NCI-H187 (cell line): ENCODE measurements around the gene CCDC7.
A peak's percentile ranks its signal among the peaks of the same experiment; 100 is the strongest.
"Not testable (repeated sequence)": the region's sequence is repeated elsewhere in the genome, so short reads cannot be mapped to it uniquely, and the experiment has no call there.

Experiments
- DNase-seq, 2 experiments: peaks; one replicate each; lab custom pipeline; 2025; lab: John Stamatoyannopoulos, UW

CCDC7 gene

GRCh38 chr10:32577448-32577847 is 131.5 kb downstream of the CCDC7 start:
- no peak for DNase-seq

DNA sequence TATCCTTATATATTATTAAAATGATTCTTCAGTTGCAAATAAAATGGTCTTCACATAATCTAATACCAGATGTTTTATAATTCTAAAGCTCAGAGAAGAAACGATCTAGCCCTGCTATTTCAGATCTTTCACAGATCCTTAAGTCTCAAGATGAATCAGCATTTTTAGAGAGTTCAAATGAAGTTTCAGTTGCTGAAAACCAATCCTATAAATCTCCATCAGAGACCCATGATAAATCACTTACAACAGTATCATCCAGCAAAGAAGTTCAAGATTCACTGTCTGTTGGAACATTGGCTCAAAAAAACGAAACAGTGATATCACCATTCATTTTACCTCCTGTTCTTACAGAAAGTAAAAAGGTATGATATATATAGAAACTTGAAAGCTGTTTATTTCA is 137.0 kb downstream of the CCDC7 start:
- no peak for DNase-seq

GRCh38 chr10:32598022-32598421 is 152.1 kb downstream of the CCDC7 start:
- DNase-seq: not testable (repeated sequence)

DNA sequence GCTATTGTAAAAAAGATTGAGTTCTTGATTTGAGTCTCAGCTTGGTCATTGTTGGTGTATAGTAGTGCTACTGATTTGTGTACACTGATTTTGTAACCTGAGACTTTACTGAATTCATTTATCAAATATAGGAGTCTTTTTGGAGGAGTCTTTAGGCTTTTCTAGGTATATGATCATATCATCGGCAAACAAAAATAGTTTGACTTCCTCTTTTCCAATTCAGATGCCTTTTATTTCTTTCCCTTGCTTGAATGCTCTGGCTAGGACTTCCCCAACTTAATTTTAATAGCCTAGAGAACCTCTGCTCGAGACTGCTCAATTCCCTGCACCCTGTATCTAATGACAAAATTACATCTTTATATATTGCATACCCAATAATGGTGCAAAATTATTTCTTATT is 154.4 kb downstream of the CCDC7 start:
- no peak for DNase-seq

DNA sequence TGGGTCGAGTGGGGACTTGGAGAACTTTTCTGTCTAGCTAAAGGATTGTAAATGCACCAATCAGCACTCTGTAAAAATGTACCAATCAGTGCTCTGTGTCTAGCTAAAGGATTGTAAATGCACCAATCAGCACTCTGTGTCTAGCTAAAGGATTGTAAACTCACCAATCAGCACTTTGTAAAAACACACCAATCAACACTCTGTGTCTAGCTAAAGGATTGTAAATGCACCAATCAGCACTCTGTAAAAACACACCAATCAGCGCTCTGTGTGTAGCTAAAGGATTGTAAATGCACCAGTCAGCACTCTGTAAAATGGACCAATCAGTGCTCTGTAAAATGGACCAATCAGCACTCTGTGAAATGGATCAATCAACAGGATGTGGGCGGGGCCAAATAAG is 155.6 kb downstream of the CCDC7 start:
- DNase-seq: not testable (repeated sequence)

GRCh38 chr10:32605787-32606186 is 159.8 kb downstream of the CCDC7 start:
- no peak for DNase-seq

DNA sequence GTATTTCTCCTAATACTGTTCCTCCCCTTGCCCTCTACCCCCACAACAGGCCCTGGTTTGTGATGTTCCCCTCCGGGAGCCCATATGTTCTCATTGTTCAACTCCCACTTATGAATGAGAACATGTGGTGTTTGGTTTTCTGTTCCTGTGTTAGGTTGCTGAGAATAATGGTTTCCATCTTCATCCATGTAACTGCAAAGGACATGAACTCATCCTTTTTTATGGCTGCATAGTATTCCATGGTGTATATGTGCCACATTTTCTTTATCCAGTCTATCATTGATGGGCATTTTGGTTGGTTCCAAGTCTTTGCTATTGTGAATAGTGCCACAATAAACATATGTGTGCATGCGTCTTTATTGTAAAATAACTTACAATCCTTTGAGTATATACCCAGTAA is 164.6 kb downstream of the CCDC7 start:
- not testable (repeated sequence) for DNase-seq

DNA sequence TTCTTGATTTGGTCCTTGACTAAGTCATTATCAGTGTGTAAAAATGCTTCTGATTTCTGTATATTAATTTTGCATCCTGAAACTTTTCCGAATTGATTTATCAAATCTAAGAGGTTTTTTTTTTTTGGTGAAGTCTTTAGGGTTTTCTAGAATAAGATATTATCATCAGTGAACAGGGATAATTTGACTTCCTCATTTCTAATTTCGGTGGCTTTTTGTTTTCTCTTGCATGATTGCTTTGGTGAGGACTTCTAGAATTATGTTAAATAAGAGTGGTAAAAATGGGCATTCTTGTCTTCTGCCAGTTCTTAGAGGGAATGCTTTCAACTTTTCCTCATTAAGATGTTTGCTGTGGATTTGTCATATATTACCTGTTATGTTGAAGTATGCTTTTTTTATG is 170.5 kb downstream of the CCDC7 start:
- no peak for DNase-seq

DNA sequence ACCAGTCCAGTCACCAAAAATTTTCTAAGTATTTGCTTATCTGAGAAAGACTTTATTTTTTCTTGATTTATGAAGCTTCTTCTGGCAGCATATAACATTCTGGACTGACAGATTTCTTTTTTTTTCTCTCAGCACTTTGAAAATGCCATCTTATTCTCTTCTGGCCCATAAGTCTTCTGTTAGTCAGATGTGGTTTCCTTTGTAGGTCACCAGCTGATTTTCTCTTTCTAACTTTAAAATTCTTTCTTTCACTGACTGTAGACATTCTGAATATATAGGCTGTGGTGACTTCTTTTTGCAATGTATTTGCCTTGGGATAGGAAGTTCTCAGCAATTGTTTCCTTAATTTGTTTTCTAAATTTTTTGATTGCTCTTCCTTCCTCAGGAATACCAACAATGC is 172.5 kb downstream of the CCDC7 start:
- DNase-seq: no peak

DNA sequence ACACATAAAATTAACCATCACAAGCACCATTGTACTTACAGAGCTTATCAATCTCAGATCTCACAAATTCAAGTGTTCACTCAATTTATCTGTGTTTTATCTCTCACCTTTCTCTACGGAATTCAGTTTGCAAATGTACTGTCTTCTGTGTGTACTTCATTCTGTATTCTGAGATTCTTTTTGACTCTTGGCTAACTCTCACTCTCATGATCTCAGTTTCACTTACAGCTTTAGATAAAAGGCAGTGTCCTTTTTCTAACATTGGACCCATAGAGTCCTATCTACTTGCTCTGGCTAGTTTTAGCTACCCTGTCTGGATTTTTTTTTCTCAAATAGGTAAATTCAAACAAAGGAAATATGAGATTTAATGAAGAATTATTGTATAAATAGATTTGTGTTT is 176.0 kb downstream of the CCDC7 start:
- DNase-seq: no peak

DNA sequence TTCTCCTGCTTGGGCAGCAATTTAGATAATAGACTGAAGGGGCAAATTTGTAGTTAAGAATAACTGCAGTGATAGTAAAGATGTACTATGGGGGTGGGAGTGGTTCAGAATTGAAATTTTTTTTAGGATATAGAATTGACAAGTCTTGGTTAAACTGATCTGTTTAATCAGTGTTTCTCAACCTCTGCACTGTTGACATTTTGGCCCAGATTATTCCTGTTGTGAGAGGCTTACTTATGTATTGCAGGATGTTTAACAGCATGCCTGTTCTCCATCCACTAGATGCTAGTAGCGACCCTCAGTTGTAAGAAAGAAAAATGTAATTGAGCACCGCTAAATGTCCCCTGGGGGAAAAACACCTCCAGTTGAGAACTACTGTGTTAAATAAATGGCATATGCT is 176.5 kb downstream of the CCDC7 start:
- no peak for DNase-seq

GRCh38 chr10:32627183-32627582 is 181.2 kb downstream of the CCDC7 start:
- no peak for DNase-seq

DNA sequence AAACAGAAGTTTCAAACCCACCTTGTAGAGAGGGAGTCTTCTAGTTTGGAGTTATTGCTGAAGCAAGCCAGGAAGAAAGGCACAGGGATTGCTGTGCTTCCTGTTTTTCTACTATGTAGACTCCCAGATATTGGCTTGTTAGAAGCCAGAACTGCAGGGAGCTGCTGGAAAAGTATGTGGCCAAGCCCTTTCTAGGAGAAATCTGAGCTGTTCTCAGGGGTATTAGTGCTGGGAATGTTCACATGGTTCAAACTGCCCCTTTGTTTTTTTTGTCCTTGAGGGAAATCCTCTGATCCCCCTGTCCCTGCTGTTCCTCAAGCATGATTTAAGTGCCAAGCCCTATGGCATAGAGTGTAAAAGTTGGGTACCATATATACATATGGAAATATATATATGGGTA is 184.0 kb downstream of the CCDC7 start:
- no peak for DNase-seq

- no peak for DNase-seq
Measured at GRCh38 chr10:32646535-32646934, 200.6 kb downstream of the CCDC7 start.

- DNase-seq: no peak
Measured at GRCh38 chr10:32650246-32650655, 204.3 kb downstream of the CCDC7 start.

DNA sequence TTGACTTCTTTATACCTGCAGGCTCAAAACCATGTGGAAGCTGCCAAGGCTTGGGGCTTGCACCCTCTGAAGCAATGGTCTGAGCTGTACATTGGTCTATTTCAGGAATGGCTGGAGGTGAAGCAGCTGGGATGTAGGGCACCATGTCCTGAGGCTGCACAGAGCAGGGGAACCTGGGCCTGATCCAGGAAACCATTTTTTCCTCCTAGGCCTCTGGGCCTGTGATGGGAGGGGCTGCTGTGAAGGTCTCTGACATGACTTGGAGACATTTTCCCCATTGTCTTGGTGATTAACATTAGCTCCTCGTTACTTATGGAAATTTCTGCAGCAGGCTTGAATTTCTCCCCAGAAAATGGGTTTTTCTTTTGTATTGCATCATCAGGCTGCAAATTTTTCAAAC is 211.5 kb downstream of the CCDC7 start:
- not testable (repeated sequence) for DNase-seq

DNA sequence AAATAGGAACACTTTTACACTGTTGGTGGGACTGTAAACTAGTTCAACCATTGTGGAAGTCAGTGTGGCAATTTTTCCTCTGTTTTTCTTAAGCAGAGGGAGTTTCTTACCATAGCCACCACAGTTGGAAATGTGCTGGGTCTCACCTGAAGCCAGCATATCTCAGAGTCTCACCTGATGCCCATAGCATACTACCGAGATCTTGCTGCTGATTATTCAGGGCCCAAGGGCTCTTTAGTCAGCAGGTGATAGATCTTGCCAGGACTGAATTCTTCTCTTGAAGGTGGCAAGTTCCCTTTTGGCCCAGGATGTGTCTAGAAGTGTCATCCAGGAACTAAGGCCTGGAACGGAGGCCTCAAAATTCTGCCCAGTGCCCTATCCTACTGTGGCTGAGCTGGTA is 215.4 kb downstream of the CCDC7 start:
- DNase-seq: no peak

- DNase-seq: no peak
Measured at GRCh38 chr10:32680803-32681557, 235.0 kb downstream of the CCDC7 start.

DNA sequence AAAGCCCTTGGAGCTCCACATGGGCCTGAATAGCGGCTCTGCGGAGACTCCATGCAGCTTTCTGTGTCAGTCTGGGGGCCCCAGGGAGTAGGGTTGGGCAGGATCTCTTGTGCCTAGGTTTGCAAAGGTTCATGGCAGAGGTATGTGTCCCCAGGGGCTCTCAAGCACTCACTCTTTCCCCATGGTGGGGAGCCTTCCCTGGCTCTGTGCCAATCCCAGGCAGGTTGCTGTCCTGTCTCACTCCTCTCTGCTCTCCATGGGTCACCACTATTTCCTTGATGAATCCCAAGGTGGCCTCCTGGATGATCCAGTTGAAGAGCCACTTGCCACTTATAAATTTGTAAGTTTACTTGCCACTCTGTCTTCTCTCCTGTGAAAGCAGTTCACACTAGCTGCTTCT is 238.4 kb downstream of the CCDC7 start:
- no peak for DNase-seq

DNA sequence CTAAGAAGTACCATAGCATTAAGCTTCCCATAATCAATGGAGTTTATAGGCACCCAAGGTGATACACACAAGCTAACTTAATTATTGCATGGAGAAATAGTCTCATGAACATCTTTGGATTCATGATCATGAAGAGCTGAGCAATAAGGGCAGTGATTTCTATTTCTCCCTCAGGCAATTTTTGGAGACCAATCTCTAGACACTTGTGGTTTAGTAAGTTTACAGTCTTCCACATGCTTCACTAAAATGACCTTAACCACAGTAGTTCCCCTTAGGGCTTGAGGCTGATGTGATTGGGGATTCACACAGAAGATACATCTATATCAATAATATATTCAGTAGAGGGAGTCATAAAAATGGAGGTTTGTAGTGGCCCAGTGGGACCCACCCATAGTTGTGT is 241.2 kb downstream of the CCDC7 start:
- DNase-seq: no peak

DNA sequence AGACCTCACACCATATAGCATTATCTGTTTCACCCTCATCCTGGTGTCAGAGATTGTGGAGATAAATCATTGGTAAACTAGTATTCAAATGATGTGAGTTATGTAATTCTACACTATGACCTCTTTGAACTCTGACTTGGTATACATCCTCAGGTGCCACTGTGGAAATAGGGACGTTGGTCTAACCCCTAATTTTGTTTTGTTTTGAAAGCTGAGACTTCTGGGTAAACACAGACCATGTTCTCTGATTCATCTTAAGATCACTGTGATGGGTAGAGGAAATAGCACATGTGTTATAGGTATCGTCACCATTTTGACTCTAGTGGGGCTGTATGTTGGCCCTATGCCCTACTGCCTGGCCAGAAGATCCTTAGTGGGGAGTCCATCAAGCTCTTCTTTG is 241.6 kb downstream of the CCDC7 start:
- no peak for DNase-seq

- DNase-seq: peak in 1 of 2 experiments; percentile 9
Measured at GRCh38 chr10:32692174-32692573, 246.2 kb downstream of the CCDC7 start.

GRCh38 chr10:32693441-32693979 is 247.6 kb downstream of the CCDC7 start:
- DNase-seq: no peak

GRCh38 chr10:32699683-32700082 is 253.7 kb downstream of the CCDC7 start:
- not testable (repeated sequence) for DNase-seq
